ENCODE measurements around the gene NUCKS1. TPM values are rescaled to one million over a fixed set of nuclear protein-coding genes. Genes with fewer than 3 reads are reported as not detected.

The NUCKS1 gene
- total RNA-seq, 1 donor from 2014 or later: 202 TPM

- no peak for DNase-seq
- intact Hi-C loops (cut with micrococcal nuclease): no loop called here
- ATAC-seq: no peak
These were observed 86.6 kb downstream of the NUCKS1 start for GRCh38 chr1:205663286-205663936.

Other genes with a start within 250 kb of the NUCKS1 start
- gene CDK18, start 245.5 kb downstream of the NUCKS1 start, total RNA-seq: 209 TPM
- 40.5 TPM for gene ELK4, start 118.2 kb downstream of the NUCKS1 start, total RNA-seq
- gene SLC45A3, start 69.7 kb downstream of the NUCKS1 start, total RNA-seq: 6.6 TPM
- 14.5 TPM for gene RAB29, start 25.3 kb upstream of the NUCKS1 start, total RNA-seq
- 511 TPM for gene SLC41A1, start 63.0 kb upstream of the NUCKS1 start, total RNA-seq
- 1.6 TPM for gene PM20D1, start 100.0 kb upstream of the NUCKS1 start, total RNA-seq
- 34.0 TPM for gene SLC26A9, start 193.3 kb upstream of the NUCKS1 start, total RNA-seq

Measured in left ventricle myocardium superior (tissue), 1 donor.